Measurements from ENCODE around the gene ANP32E. TPM values are rescaled to one million over a fixed set of nuclear protein-coding genes. Genes with fewer than 3 reads are reported as not detected.
"Not testable (repeated sequence)": the region's sequence is repeated elsewhere in the genome, so short reads cannot be mapped to it uniquely, and the experiment has no call there.

The ANP32E gene
- polyA plus RNA-seq, 1 of the 3 experiments (the other 2 are of a cell fraction) = 8.2 TPM

DNA sequence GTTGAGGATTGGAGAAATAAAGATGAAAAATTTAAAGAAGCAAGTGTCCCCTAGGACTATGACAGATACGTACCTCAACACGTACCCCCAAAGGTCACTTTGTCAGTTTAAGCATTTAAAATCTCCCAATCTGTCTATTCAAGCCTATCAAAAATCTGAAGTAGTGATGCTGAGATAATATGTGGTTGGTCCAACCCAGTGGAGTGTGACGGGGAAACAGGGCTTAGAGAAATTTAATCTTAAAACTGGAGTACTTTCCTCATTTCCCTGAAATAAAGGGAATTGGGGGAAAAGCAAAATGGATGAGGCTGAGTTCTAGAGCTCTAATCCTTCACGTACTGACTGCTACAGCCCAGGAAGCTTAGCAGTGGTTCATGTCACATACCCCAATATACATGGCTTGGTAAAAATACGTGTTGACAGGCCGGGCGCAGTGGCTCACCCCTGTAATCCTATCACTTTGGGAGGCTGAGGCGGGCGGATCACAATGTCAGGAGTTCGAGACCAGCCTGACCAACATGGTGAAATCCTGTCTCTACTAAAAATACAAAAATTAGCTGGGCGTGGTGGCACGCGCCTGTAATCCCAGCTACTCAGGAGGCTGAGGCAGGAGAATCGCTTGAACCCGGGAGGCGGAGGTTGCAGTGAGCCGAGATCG is 21.7 kb downstream of the ANP32E start:
- H3K4me3 ChIP-seq (ENCODE audit: low read depth in 2 of 2, low read length in 1 of 2) = peak overlapping the region; percentile 47 to 51
- H3K9me3 ChIP-seq; H3K4me1 ChIP-seq (ENCODE audit: control insufficient read depth in 1 of 2, insufficient read depth in 2 of 2, low read depth in 1 of 2, low read length in 1 of 2); H3K27me3 ChIP-seq (ENCODE audit: insufficient read depth); H3K79me2 ChIP-seq (ENCODE audit: insufficient read depth); DNase-seq; H3K9me2 ChIP-seq; H4K20me1 ChIP-seq (ENCODE audit: insufficient read depth): not testable (repeated sequence)
- 87% methylated on average over 18 of the region's 18 CpGs for WGBS (ENCODE audit: low lambda C conversion rate)
- peak overlapping the region; percentile 65 to 88 for H3K27ac ChIP-seq (ENCODE audit: low read depth in 2 of 2, low read length in 1 of 2)
- peaks cover 2 to 20% of the 10 kb centered on the region in 2 experiments for H3K36me3 ChIP-seq (replicated peaks in 1 of 2; ENCODE audit: control insufficient read depth in 1 of 2, insufficient read depth in 2 of 2, low read length in 1 of 2)
- peak overlapping the region; percentile 63 for H3K4me2 ChIP-seq
- POLR2A ChIA-PET = interaction anchor here (0.6 kb wide), 1 partner anchor 96 kb away, joined by 4 read pairs; no protein-coding TSS in a partner anchor
- peak overlapping the region; percentile 95 for H2AFZ ChIP-seq (ENCODE audit: low read depth)
- TF ChIP-seq, protein P1, sequence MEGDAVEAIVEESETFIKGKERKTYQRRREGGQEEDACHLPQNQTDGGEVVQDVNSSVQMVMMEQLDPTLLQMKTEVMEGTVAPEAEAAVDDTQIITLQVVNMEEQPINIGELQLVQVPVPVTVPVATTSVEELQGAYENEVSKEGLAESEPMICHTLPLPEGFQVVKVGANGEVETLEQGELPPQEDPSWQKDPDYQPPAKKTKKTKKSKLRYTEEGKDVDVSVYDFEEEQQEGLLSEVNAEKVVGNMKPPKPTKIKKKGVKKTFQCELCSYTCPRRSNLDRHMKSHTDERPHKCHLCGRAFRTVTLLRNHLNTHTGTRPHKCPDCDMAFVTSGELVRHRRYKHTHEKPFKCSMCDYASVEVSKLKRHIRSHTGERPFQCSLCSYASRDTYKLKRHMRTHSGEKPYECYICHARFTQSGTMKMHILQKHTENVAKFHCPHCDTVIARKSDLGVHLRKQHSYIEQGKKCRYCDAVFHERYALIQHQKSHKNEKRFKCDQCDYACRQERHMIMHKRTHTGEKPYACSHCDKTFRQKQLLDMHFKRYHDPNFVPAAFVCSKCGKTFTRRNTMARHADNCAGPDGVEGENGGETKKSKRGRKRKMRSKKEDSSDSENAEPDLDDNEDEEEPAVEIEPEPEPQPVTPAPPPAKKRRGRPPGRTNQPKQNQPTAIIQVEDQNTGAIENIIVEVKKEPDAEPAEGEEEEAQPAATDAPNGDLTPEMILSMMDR (IDR thresholded peaks at IDR 0.05) = peak; percentile 5; the same call in 1 of the 2 replicates
- CTCF ChIA-PET = interaction anchor here (0.5 to 1.4 kb wide), 2 partner anchors 26 to 27 kb away, joined by 3 read pairs; no protein-coding TSS in a partner anchor
- H3K9ac ChIP-seq = peak overlapping the region; percentile 57
- peaks cover 31% of the 10 kb centered on the region for H3F3A ChIP-seq (replicated peaks; ENCODE audit: insufficient read depth)

DNA sequence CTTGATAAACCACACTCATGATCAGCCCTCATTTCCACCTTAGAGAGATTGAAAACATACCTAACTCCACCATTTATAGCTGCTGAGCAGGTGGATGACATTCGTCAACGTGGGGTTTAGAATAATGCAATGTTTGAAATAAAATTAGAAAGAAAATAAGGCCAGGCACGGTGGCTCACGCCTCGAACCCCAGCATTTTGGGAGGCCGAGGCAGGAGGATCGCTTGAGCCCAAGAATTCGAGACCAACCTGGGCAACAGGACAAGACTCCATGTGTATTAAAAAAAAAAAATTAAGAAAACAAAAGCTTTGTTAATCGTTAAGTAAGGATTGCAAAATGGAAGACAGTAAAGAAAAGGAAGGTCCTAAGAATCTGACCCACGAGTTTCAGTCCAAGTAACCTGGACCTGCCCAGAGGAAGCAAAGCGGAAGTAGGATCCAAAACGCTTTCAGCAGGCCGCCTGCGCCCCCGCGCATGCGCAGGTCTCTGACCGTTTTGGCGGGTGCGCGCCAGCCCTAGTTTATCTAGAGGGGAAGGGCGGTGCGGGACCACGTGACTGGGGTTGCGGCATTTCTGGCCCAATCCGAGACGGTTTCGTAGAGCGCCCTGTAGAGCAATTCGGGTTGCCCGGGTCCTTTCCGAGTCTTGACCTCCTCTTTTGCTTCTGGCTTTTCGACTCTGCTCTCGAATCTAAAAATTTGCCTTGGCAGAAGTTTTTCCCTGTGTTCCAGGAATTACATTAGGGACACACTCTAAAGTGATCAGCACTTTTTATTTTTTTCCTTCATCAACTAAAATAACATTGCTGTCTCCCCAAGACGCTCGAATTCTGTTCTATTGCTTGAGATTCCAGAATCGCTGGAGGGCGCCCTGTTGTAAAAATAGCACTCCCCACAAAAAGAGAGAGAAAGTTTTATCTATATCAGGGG is 22.5 kb downstream of the ANP32E start:
- Histone ChIP-seq H3K27me3 (ENCODE audit: insufficient read depth) (no peaks in the 10 kb centered on the region), H3K27ac (ENCODE audit: low read depth in 2 of 2, low read length in 1 of 2) (peak overlapping the region; percentile 65 to 88), H3K9me2 (no peaks in the 10 kb centered on the region), H4K20me1 (ENCODE audit: insufficient read depth) (no peaks in the 10 kb centered on the region), H3K4me3 (ENCODE audit: low read depth in 2 of 2, low read length in 1 of 2) (peak overlapping the region; percentile 47 to 51), H2AFZ (ENCODE audit: low read depth) (peak overlapping the region; percentile 95), H3F3A (replicated peaks; ENCODE audit: insufficient read depth) (peaks cover 26% of the 10 kb centered on the region), H3K4me1 (ENCODE audit: control insufficient read depth in 1 of 2, insufficient read depth in 2 of 2, low read depth in 1 of 2, low read length in 1 of 2) (peaks cover 0 to 5% of the 10 kb centered on the region in 2 experiments; a peak in 3 of 4 replicates), H3K9ac (peak overlapping the region; percentile 57), H3K4me2 (peak overlapping the region; percentile 63), H3K36me3 (replicated peaks in 1 of 2; ENCODE audit: control insufficient read depth in 1 of 2, insufficient read depth in 2 of 2, low read length in 1 of 2) (peaks cover 0 to 13% of the 10 kb centered on the region in 2 experiments), H3K9me3 (no peaks in the 10 kb centered on the region), H3K79me2 (ENCODE audit: insufficient read depth) (no peaks in the 10 kb centered on the region)
- ChIA-PET CTCF (interaction anchor here (0.5 to 1.6 kb wide), 5 partner anchors 20 to 42 kb away, joined by 3 to 9 read pairs (median 3); no protein-coding TSS in a partner anchor), POLR2A (interaction anchor here (0.6 kb wide), 1 partner anchor 97 kb away, joined by 4 read pairs; no protein-coding TSS in a partner anchor)
- DNase-seq = peak; percentile 93
- whole genome bisulfite sequencing (ENCODE audit: low lambda C conversion rate) = 18% methylated on average over 29 of the region's 38 CpGs
- TF ChIP-seq NRF1 (IDR thresholded peaks at IDR 0.05; ENCODE audit: low read depth, low read length) = peak; percentile 95
- TF ChIP-seq RFX5 (IDR thresholded peaks at IDR 0.05; ENCODE audit: low read length) = peak; percentile 92
- TF ChIP-seq, protein P2, sequence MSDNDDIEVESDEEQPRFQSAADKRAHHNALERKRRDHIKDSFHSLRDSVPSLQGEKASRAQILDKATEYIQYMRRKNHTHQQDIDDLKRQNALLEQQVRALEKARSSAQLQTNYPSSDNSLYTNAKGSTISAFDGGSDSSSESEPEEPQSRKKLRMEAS (IDR thresholded peaks at IDR 0.05; ENCODE audit: low read depth) = peak; percentile 89
- TF ChIP-seq GATA2 (CRISPR knock-in tag; IDR thresholded peaks at IDR 0.05) = no peak
- no peak for TF ChIP-seq MEF2A (IDR thresholded peaks at IDR 0.05; ENCODE audit: borderline replicate concordance, low read depth)
- peak; percentile 73; the same call in 1 of the 2 replicates for TF ChIP-seq POLR2AphosphoS5 (IDR thresholded peaks at IDR 0.05; ENCODE audit: low read depth, low read length)
- TF ChIP-seq, protein P3, sequence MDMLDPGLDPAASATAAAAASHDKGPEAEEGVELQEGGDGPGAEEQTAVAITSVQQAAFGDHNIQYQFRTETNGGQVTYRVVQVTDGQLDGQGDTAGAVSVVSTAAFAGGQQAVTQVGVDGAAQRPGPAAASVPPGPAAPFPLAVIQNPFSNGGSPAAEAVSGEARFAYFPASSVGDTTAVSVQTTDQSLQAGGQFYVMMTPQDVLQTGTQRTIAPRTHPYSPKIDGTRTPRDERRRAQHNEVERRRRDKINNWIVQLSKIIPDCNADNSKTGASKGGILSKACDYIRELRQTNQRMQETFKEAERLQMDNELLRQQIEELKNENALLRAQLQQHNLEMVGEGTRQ (IDR thresholded peaks at IDR 0.05; ENCODE audit: borderline replicate concordance, low read depth, low read length) = peak; percentile 62
- TF ChIP-seq, protein P4, sequence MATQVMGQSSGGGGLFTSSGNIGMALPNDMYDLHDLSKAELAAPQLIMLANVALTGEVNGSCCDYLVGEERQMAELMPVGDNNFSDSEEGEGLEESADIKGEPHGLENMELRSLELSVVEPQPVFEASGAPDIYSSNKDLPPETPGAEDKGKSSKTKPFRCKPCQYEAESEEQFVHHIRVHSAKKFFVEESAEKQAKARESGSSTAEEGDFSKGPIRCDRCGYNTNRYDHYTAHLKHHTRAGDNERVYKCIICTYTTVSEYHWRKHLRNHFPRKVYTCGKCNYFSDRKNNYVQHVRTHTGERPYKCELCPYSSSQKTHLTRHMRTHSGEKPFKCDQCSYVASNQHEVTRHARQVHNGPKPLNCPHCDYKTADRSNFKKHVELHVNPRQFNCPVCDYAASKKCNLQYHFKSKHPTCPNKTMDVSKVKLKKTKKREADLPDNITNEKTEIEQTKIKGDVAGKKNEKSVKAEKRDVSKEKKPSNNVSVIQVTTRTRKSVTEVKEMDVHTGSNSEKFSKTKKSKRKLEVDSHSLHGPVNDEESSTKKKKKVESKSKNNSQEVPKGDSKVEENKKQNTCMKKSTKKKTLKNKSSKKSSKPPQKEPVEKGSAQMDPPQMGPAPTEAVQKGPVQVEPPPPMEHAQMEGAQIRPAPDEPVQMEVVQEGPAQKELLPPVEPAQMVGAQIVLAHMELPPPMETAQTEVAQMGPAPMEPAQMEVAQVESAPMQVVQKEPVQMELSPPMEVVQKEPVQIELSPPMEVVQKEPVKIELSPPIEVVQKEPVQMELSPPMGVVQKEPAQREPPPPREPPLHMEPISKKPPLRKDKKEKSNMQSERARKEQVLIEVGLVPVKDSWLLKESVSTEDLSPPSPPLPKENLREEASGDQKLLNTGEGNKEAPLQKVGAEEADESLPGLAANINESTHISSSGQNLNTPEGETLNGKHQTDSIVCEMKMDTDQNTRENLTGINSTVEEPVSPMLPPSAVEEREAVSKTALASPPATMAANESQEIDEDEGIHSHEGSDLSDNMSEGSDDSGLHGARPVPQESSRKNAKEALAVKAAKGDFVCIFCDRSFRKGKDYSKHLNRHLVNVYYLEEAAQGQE (IDR thresholded peaks at IDR 0.05; ENCODE audit: low read depth, low read length) = no peak
- TF ChIP-seq, protein P5, sequence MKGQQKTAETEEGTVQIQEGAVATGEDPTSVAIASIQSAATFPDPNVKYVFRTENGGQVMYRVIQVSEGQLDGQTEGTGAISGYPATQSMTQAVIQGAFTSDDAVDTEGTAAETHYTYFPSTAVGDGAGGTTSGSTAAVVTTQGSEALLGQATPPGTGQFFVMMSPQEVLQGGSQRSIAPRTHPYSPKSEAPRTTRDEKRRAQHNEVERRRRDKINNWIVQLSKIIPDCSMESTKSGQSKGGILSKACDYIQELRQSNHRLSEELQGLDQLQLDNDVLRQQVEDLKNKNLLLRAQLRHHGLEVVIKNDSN (IDR thresholded peaks at IDR 0.05; ENCODE audit: borderline replicate concordance, low read depth) = peak; percentile 94
- peak; percentile 31; the same call in 1 of the 2 replicates for TF ChIP-seq RAD21 (IDR thresholded peaks at IDR 0.05; ENCODE audit: low read length)
- TF ChIP-seq, protein P1 (IDR thresholded peaks at IDR 0.05) = peak; percentile 60
- TF ChIP-seq TAF1 (IDR thresholded peaks at IDR 0.05; ENCODE audit: borderline replicate concordance, low read depth, low read length) = no peak

All from SK-N-SH (cell line).